ENCODE measurements around the gene JAZF1.

The JAZF1 gene

GRCh38 chr7:28048694-28049093 is 131.9 kb downstream of the JAZF1 start:
- H3K27me3 ChIP-seq (ENCODE audit: insufficient read depth, low read length) = no peaks in the 10 kb centered on the region
- H3K36me3 ChIP-seq (ENCODE audit: insufficient read depth, low read length) = no peaks in the 10 kb centered on the region
- no peak overlapping the region for H2AFZ ChIP-seq (ENCODE audit: low read length)
- no peaks in the 10 kb centered on the region for H3K9me2 ChIP-seq (ENCODE audit: low read depth, low read length)
- no peaks in the 10 kb centered on the region for H3K9me3 ChIP-seq (ENCODE audit: low read length)
- no peak overlapping the region for H3K27ac ChIP-seq (ENCODE audit: low read depth, low read length, poor library complexity, severe bottlenecking)
- H3K4me1 ChIP-seq (ENCODE audit: insufficient read depth, low read length, severe bottlenecking) = no peaks in the 10 kb centered on the region
- no peak overlapping the region for H3K4me2 ChIP-seq (ENCODE audit: low read length)
- no peaks in the 10 kb centered on the region for H3K79me2 ChIP-seq (ENCODE audit: insufficient read depth, low read length)
- no peak overlapping the region for H3K4me3 ChIP-seq (ENCODE audit: low read depth, low read length, poor library complexity, severe bottlenecking)
- H4K20me1 ChIP-seq (ENCODE audit: insufficient read depth, low read length) = no peaks in the 10 kb centered on the region
- H3F3A ChIP-seq (ENCODE audit: insufficient read depth, low read length) = no peaks in the 10 kb centered on the region
- TF ChIP-seq CTCF (IDR thresholded peaks at IDR 0.05; ENCODE audit: low read length) = no peak
- no peak overlapping the region for H3K9ac ChIP-seq (ENCODE audit: low read length)

- no peaks in the 10 kb centered on the region for H3K27me3 ChIP-seq (ENCODE audit: insufficient read depth, low read length)
- no peak overlapping the region for H3K27ac ChIP-seq (ENCODE audit: low read depth, low read length, poor library complexity, severe bottlenecking)
Measured at GRCh38 chr7:28046035-28046434, 134.6 kb downstream of the JAZF1 start.

GRCh38 chr7:28045592-28045991 is 135.0 kb downstream of the JAZF1 start:
- Histone ChIP-seq H3F3A (ENCODE audit: insufficient read depth, low read length) (no peaks in the 10 kb centered on the region), H3K4me3 (ENCODE audit: low read depth, low read length, poor library complexity, severe bottlenecking) (no peak overlapping the region), H3K79me2 (ENCODE audit: insufficient read depth, low read length) (no peaks in the 10 kb centered on the region), H3K9me2 (ENCODE audit: low read depth, low read length) (no peaks in the 10 kb centered on the region), H4K20me1 (ENCODE audit: insufficient read depth, low read length) (no peaks in the 10 kb centered on the region), H3K9me3 (ENCODE audit: low read length) (no peaks in the 10 kb centered on the region), H3K27ac (ENCODE audit: low read depth, low read length, poor library complexity, severe bottlenecking) (no peak overlapping the region), H2AFZ (ENCODE audit: low read length) (no peak overlapping the region), H3K27me3 (ENCODE audit: insufficient read depth, low read length) (no peaks in the 10 kb centered on the region), H3K9ac (ENCODE audit: low read length) (no peak overlapping the region), H3K36me3 (ENCODE audit: insufficient read depth, low read length) (no peaks in the 10 kb centered on the region), H3K4me2 (ENCODE audit: low read length) (no peak overlapping the region), H3K4me1 (ENCODE audit: insufficient read depth, low read length, severe bottlenecking) (no peaks in the 10 kb centered on the region)
- TF ChIP-seq EZH2 (IDR thresholded peaks at IDR 0.05; ENCODE audit: borderline replicate concordance, low read length) (no peak), CTCF (IDR thresholded peaks at IDR 0.05; ENCODE audit: low read length) (no peak)

More at GRCh38 chr7:28046035-28046434, 134.6 kb downstream of the JAZF1 start:
- Histone ChIP-seq H3K9ac (ENCODE audit: low read length) (no peak overlapping the region), H3F3A (ENCODE audit: insufficient read depth, low read length) (no peaks in the 10 kb centered on the region), H3K9me2 (ENCODE audit: low read depth, low read length) (no peaks in the 10 kb centered on the region), H3K79me2 (ENCODE audit: insufficient read depth, low read length) (no peaks in the 10 kb centered on the region), H3K36me3 (ENCODE audit: insufficient read depth, low read length) (no peaks in the 10 kb centered on the region), H3K9me3 (ENCODE audit: low read length) (no peaks in the 10 kb centered on the region), H2AFZ (ENCODE audit: low read length) (no peak overlapping the region), H3K4me3 (ENCODE audit: low read depth, low read length, poor library complexity, severe bottlenecking) (no peak overlapping the region), H4K20me1 (ENCODE audit: insufficient read depth, low read length) (no peaks in the 10 kb centered on the region), H3K4me1 (ENCODE audit: insufficient read depth, low read length, severe bottlenecking) (no peaks in the 10 kb centered on the region), H3K4me2 (ENCODE audit: low read length) (no peak overlapping the region)
- TF ChIP-seq EZH2 (IDR thresholded peaks at IDR 0.05; ENCODE audit: borderline replicate concordance, low read length) (no peak), CTCF (IDR thresholded peaks at IDR 0.05; ENCODE audit: low read length) (no peak)

All from OCI-LY1 (cell line).